Lung (tissue), 12 donors: ENCODE measurements around the gene ZFAND2B. TPM values are rescaled to one million over a fixed set of nuclear protein-coding genes. Genes with fewer than 3 reads are reported as not detected.

Experiments
- ATAC-seq: fragments of 200-7000 bp; cut with Tn5 transposase; one replicate; pipeline ENCODE4 v1.9.1; 2020; ENCODE audit warnings: moderate number of reproducible peaks; ENCODE audit not compliant: insufficient read depth, low FRiP score
- DNase-seq, 3 donors: peaks; one replicate each; pipeline ENCODE4 v3.0.0-alpha.2; 2013 to 2017
- H3K27ac ChIP-seq, 2 donors: one replicate each; pipeline ENCODE4 v1.5.1; 2013; ENCODE audit warnings: mild to moderate bottlenecking in 2 of 2, moderate library complexity in 2 of 2, control low read depth in 1 of 2, inconsistent platforms in 1 of 2, low read depth in 1 of 2, low read length in 1 of 2
- H3K27me3 ChIP-seq, 3 donors: one replicate each; pipeline ENCODE4 v1.5.1; 2013; ENCODE audit warnings: low read length in 2 of 3; ENCODE audit not compliant: control insufficient read depth in 3 of 3, insufficient read depth in 3 of 3
- H3K36me3 ChIP-seq, 4 donors: one replicate each; pipeline ENCODE4 v1.5.1; 2013; ENCODE audit warnings: low read length in 4 of 4, mild to moderate bottlenecking in 1 of 4, moderate library complexity in 1 of 4; ENCODE audit not compliant: control insufficient read depth in 4 of 4, insufficient read depth in 4 of 4
- H3K4me1 ChIP-seq, 5 donors: one replicate each; pipeline ENCODE4 v1.5.1; 2013; ENCODE audit warnings: low read length in 5 of 5, mild to moderate bottlenecking in 2 of 5, moderate library complexity in 1 of 5; ENCODE audit not compliant: control insufficient read depth in 5 of 5, insufficient read depth in 5 of 5
- H3K4me3 ChIP-seq: one replicate; pipeline ENCODE4 v1.5.1; 2013; ENCODE audit warnings: mild to moderate bottlenecking, control low read depth, moderate library complexity
- H3K9ac ChIP-seq, 2 donors: one replicate each; pipeline ENCODE4 v1.5.1; 2013; ENCODE audit warnings: low read length in 2 of 2, control low read depth in 1 of 2; ENCODE audit not compliant: insufficient read depth in 1 of 2
- H3K9me3 ChIP-seq, 4 donors: one replicate each; pipeline ENCODE4 v1.5.1; 2013; ENCODE audit warnings: low read length in 3 of 4, mild to moderate bottlenecking in 1 of 4, moderate library complexity in 1 of 4; ENCODE audit not compliant: control insufficient read depth in 4 of 4, insufficient read depth in 3 of 4
- WGBS, 2 donors: extraction: QIAGEN DNeasy Blood & Tissue Kit; methylation state at CpG; one replicate each; pipeline ENCODE4 v1.1.7; 2013; 5-methylcytosine and 5-hydroxymethylcytosine counted together
- polyA plus RNA-seq, 2 donors: library from polyadenylated mRNA; stranded (reverse); fragments of 200-250 nt; gene quantifications; one replicate each; pipeline ENCODE4 v1.2.1, GENCODE V29; 2013
- total RNA-seq, 2 donors: library from RNA; depleted of rRNA in 1 of 2; stranded (reverse); fragments of >200 nt in 1 of 2; gene quantifications; one replicate each; pipeline ENCODE4 v1.2.1, GENCODE V29; 2014 to 2021
- TF ChIP-seq, protein P1 (sequence below): IDR thresholded peaks from 2 replicates; pipeline ENCODE4 v1.5.1; 2012; ENCODE audit warnings: mild to moderate bottlenecking; ENCODE audit errors: control extremely low read depth, extremely low read depth
- donor health status: control.
- donor health status: control.
- donor health status: Bipolar disorder and iron deficiency.
- donor health status: healthy.
- donor health status: DM: yes; HTN: yes; CAD: no.

Gene ZFAND2B
- total and polyA plus RNA-seq, 4 donors: 28.2 to 45.1 (median 39.6) TPM

DNA sequence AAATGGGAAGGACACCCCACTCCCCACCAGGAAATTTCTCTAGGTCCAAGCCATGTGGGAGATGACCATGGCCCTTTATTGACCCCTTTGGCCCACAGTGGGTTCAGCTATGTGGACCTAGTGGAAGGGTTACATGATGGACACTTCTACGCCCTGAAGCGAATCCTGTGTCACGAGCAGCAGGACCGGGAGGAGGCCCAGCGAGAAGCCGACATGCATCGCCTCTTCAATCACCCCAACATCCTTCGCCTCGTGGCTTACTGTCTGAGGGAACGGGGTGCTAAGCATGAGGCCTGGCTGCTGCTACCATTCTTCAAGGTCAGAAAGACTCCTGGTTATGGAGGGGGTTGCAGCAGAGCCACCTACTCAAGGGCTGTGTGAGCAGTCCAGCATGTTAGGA, 40.0 kb downstream of the ZFAND2B start:
- Histone ChIP-seq H3K27ac (no peak overlapping the region), H3K4me1 (peaks cover 0 to 42% (median 33%) of the 10 kb centered on the region in 5 donors), H3K36me3 (peaks cover 0 to 15% (median 11%) of the 10 kb centered on the region in 4 donors), H3K4me3 (no peak overlapping the region), H3K9me3 (no peaks in the 10 kb centered on the region), H3K27me3 (no peaks in the 10 kb centered on the region), H3K9ac (no peak overlapping the region)
- DNase-seq: no peak
- ATAC-seq: no peak
- TF ChIP-seq, protein P1, sequence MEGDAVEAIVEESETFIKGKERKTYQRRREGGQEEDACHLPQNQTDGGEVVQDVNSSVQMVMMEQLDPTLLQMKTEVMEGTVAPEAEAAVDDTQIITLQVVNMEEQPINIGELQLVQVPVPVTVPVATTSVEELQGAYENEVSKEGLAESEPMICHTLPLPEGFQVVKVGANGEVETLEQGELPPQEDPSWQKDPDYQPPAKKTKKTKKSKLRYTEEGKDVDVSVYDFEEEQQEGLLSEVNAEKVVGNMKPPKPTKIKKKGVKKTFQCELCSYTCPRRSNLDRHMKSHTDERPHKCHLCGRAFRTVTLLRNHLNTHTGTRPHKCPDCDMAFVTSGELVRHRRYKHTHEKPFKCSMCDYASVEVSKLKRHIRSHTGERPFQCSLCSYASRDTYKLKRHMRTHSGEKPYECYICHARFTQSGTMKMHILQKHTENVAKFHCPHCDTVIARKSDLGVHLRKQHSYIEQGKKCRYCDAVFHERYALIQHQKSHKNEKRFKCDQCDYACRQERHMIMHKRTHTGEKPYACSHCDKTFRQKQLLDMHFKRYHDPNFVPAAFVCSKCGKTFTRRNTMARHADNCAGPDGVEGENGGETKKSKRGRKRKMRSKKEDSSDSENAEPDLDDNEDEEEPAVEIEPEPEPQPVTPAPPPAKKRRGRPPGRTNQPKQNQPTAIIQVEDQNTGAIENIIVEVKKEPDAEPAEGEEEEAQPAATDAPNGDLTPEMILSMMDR: no peak
- WGBS, 2 donors: 95% methylated on average over 10 of the region's 10 CpGs

DNA sequence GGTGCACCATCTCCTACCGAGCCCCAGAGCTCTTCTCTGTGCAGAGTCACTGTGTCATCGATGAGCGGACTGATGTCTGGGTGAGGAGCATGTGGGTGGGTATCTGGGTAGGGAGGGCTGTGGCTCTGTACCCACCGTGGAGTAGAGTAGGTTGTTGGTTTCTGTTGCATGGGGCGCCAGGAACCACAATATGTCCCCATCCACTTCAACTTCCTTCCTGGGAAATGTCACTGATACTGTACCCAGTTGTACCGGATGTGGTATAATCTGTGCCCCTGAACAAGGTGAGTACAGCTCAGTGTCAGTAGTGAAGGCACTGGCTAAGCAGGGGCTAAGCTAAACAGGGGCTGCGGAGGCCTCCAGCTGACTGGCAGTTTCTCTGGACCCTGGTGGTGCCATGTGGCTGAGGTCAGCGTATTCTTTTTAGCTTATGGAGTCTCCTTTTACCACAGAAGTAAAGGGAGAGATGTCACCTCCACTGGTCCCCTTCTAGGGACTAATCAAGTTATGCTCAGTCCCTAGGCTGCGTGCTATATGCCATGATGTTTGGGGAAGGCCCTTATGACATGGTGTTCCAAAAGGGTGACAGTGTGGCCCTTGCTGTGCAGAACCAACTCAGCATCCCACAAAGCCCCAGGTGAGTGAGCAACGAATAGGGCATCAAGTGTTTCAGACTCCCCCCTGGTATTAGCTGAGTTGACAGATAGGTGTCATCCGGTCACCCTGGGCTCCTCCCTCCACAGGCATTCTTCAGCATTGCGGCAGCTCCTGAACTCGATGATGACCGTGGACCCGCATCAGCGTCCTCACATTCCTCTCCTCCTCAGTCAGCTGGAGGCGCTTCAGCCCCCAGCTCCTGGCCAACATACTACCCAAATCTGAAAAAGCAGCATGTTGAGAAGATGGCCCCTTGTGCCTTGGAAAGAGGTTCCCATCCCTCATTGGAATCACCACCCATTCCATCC, 41.4 kb downstream of the ZFAND2B start:
- Histone ChIP-seq H3K9me3 (no peaks in the 10 kb centered on the region), H3K9ac (no peak overlapping the region), H3K4me3 (no peak overlapping the region), H3K36me3 (peaks cover 0 to 15% (median 11%) of the 10 kb centered on the region in 4 donors), H3K4me1 (peaks cover 0 to 42% (median 34%) of the 10 kb centered on the region in 5 donors), H3K27ac (peak overlapping the region in 1 of 2 donors; percentile 70), H3K27me3 (peaks cover 0 to 10% (median 6%) of the 10 kb centered on the region in 3 donors)
- TF ChIP-seq, protein P1: no peak
- ATAC-seq (no peak), DNase-seq (no peak)
- 63 to 78% methylated on average over 17 of the region's 17 CpGs for WGBS, 2 donors

DNA sequence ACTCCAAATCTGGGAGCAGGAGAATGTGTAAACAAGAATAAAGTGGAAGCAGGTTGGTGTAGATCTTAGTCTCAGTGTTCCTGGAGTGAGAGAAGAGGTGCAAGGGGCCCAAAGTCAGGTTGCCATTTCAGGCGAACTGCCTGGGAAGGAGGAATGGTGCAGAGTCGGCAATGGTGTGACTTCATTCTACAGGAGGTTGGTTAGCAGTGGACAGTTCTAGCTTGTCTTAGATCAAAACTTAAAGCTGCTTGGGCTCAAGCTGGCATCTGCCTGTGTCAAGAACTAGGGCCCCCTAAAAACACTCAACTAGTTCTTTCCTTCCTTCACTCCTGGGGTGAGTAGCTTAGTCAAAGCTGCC, 42.2 kb downstream of the ZFAND2B start:
- peak overlapping the region in 1 of 2 donors; percentile 52 for H3K9ac ChIP-seq
- peak overlapping the region; percentile 46 to 93 for H3K27ac ChIP-seq
- peaks cover 0 to 15% (median 11%) of the 10 kb centered on the region in 4 donors for H3K36me3 ChIP-seq
- peaks cover 0 to 19% (median 11%) of the 10 kb centered on the region in 3 donors for H3K27me3 ChIP-seq
- no peak for DNase-seq
- peaks cover 0 to 49% (median 39%) of the 10 kb centered on the region in 5 donors for H3K4me1 ChIP-seq
- H3K9me3 ChIP-seq: no peaks in the 10 kb centered on the region
- H3K4me3 ChIP-seq: no peak overlapping the region
- 60 to 64% methylated on average over 2 of the region's 2 CpGs for WGBS, 2 donors
- TF ChIP-seq, protein P1: no peak
- ATAC-seq: no peak
